ENCODE measurements around the gene ASMTL.
"Not testable (repeated sequence)": the region's sequence is repeated elsewhere in the genome, so short reads cannot be mapped to it uniquely, and the experiment has no call there.

ASMTL gene

DNA sequence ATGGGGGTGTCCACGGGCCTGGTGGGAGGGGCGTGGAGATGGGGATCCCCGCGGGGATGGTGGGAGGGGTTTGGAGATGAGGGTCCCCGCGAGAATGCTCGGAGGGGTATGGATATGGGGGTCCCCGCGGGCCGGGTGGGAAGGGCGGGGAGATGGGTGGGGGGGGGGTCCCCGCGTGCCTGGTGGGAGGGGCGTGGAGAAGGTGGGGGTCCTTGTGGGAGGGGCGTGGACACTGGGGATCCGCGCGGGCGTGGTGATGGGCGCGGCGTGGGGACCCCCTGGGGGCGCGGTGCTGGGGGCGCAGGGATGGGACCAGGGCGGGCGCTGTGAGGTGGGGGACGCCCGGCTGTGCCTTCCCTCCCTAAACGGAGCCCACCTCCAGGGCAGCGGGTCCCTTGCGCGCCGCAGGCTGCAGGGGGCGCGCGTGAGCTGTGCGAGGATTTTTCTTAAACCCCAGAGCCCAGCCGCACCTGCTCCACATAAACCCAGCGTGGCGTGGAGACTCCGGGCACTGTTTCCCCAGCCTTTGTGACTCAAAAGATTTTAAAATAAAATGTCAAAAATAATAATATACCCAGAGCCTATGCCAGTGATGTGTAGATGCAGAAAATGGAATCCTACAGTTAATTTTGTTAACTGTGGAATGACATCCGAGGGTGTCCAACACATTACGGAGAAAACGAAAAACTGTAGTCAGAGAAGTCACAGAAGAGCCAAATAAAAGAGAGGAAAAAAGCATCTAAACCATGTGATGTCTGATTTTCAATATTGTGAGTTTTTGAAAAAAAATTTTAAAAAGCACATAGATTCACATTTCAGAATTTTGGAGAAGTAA is 1.5 kb upstream of the ASMTL start:
- peak; percentile 76 to 88 for DNase-seq (ENCODE audit: low read depth in 2 of 2, low spot score in 1 of 2)

DNA sequence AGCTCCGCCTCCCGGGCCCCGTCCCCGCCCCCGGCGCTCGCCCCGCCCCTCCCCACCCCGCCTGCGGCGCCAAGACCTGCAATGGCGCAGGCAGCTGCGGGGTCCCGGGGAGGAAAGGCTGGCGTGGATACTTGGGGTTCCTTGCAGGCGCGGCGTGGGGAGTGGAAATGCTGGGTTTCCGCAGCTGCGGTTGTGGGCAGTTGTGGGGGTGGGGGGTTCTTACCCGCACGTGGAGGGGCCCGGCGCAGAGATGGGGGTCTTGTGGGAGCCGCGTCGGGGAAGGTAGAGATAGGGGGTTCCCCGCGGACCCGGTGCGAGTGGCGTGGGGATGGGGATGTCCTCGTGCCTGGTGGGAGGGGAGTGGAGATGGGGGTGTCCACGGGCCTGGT is 680 bp upstream of the ASMTL start:
- DNase-seq (ENCODE audit: low read depth in 2 of 2, low spot score in 1 of 2) = peak in 1 of 2 donors; percentile 74

GRCh38 chrX:1451661-1452515 is 821 bp downstream of the ASMTL start:
- DNase-seq (ENCODE audit: low read depth in 2 of 2, low spot score in 1 of 2) = no peak

DNA sequence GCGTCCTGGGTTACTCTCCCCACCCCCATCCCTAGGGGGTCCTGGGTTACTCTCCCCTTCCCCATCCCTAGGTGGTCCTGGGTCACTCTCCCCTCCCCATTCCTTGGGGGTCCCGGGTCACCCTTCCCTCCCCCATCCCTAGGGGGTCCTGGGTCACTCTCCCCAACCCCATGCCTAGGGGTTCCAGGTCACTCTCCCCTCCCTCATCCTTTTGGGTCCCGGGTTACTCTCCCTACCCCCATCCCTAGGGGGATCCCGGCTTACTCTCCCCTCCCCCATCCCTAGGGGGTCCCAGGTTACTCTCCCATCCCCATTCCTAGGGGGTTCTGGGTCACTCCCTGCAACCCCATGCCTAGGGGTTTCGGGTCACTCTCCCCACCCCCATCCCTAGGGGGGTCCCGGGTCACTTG is 1.5 kb downstream of the ASMTL start:
- DNase-seq (ENCODE audit: low read depth in 2 of 2, low spot score in 1 of 2) = no peak

DNA sequence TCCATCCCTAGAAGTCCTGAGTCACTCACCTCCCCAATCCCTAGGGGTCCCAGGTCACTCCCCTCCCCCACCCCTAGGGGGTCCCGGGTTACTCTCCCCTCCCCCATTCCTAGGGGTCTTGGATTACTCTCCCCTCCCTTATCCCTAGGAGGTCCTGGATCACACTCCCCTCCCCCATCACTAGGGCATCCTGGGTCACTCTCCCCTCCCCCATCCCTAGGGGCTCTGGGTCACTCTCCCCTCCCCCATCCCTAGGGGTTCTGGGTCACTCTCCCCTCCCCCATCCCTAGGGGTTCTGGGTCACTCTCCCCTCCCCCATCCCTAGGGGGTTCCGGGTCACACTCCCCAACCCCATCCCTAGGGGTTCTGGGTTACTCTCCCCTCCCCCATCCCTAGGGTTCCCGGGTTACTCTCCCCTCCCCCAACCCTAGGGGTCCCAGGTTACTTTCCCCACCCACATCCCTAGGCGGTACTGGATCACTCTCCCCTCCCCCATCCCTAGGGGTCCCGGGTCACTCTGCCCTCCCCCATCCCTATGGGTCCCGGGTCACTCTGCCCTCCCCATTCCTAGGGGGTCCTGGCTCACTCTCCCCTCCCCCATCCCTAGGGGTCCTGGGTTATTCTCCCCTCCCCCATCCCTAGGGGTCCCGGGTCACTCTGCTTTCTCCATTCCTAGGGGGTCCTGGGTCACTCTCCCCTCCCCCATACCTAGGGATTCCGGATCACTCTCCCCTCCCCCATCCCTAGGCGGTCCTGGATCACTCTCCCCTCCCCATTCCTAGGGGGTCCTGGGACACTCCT is 2.1 kb downstream of the ASMTL start:
- no peak for DNase-seq (ENCODE audit: low read depth in 2 of 2, low spot score in 1 of 2)

DNA sequence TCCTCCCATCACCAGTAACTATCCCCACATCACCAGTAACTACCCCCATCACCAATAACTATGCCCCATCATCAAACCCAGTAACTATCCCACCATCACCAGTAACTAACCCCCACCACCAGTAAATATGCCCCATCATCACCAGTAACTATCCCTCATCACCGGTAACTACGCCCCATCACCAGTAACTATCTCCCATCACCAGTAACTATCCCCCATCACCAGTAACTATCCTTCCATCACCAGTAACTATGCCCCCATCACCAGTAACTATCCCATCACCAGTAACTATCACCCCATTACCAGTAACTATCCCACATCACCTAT is 2.9 kb downstream of the ASMTL start:
- no peak for DNase-seq (ENCODE audit: low read depth in 2 of 2, low spot score in 1 of 2)

DNA sequence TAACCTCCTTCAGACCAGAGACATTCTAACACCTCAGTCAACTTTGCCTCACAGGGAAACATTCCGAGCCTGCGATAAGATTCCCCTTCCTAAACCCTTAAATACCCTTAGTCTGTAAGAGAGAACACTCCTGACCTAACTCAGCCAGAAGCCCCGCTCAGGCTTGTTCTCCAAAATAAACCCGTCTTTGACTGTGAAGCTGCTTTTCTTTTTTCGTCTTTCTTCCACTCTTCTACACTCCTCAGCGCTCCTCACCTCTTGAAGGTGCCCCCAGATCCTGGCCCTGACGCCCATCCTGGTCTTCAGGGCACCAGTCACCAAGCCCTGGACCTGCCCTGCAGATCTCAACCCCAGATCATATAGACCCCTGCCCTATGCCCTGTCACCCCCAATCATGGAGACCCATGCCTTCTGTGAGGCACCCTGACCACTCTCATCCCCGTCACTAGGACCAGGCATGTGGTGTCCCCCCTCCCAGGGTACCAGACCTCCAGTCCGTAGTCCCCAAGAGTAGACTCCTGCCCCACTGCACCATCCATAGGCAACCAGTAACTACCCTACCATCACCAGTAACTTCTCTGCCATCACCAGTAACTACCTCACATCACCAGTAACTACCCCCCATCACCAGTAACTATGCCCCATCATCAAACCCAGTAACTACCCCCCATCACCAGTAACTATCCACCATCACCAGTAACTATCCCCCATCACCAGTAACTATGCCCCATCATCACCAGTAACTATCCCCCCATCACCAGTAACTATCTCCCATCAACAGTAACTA is 3.5 kb downstream of the ASMTL start:
- DNase-seq (ENCODE audit: low read depth in 2 of 2, low spot score in 1 of 2) = no peak

GRCh38 chrX:1448573-1449001 is 4.1 kb downstream of the ASMTL start:
- not testable (repeated sequence) for DNase-seq (ENCODE audit: low read depth in 2 of 2, low spot score in 1 of 2)

- DNase-seq (ENCODE audit: low read depth in 2 of 2, low spot score in 1 of 2) = not testable (repeated sequence)
Measured at GRCh38 chrX:1447969-1448572, 4.6 kb downstream of the ASMTL start.

DNA sequence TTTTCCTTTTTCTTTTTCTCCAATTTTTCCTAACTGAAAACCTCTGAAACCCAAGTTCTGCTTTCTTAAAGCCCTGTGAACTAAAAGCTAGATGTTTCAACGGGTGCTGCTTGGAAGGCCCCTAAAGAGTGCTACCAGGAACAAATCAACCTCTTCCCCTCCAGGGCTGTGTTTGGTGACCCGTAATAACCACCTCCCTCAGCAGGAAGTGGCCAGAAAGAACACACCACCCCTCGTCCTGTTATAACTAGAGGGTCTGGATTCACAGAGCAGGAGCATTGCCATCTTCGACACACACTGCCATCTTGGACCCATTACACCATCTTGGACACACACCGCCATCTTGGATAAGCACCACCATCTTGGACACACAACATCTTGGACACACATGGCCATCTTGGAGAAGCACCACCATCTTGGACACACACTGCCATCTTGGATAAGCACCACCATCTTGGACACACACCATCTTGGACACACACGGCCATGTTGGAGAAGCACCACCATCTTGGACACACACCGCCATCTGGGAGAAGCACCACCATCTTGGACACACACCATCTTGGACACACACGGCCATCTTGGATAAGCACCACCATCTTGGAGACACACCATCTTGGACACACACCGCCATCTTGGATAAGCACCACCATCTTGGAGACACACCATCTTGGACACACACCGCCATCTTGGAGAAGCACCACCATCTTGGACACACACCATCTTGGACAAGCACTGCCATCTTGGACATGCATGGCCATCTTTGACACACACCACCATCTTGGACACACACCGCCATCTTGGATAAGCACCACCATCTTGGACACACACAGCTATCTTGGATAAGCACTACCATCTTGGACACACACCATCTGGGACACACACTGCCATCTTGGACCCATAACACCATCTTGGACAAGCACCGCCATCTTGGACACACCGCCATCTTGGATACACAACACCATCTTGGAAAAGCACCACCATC is 5.4 kb downstream of the ASMTL start:
- not testable (repeated sequence) for DNase-seq (ENCODE audit: low read depth in 2 of 2, low spot score in 1 of 2)

- DNase-seq (ENCODE audit: low read depth in 2 of 2, low spot score in 1 of 2) = no peak
Measured at GRCh38 chrX:1444561-1445500, 7.9 kb downstream of the ASMTL start.

GRCh38 chrX:1443496-1444075 is 9.1 kb downstream of the ASMTL start:
- no peak for DNase-seq (ENCODE audit: low read depth in 2 of 2, low spot score in 1 of 2)

- no peak for DNase-seq (ENCODE audit: low read depth in 2 of 2, low spot score in 1 of 2)
Measured at GRCh38 chrX:1442724-1443367, 9.9 kb downstream of the ASMTL start.

- no peak for DNase-seq (ENCODE audit: low read depth in 2 of 2, low spot score in 1 of 2)
Measured at GRCh38 chrX:1442016-1442665, 10.6 kb downstream of the ASMTL start.

DNA sequence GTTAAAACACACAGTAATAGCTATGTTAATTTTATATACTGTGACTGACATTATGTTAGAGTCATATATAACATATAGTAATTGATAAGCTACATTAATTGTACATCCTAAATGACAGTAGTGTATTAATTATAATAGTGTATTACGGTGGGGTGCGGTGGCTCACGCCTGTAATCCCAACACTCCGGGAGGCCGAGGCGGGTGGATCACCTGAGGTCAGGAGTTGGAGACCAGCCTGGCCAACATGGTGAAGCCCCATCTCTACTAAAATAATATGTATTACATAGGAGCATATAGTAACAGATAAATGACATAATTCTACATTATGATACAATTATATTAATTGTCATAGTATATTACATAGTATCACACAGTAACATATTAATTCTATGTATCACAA is 12.2 kb downstream of the ASMTL start:
- DNase-seq (ENCODE audit: low read depth in 2 of 2, low spot score in 1 of 2) = no peak

DNA sequence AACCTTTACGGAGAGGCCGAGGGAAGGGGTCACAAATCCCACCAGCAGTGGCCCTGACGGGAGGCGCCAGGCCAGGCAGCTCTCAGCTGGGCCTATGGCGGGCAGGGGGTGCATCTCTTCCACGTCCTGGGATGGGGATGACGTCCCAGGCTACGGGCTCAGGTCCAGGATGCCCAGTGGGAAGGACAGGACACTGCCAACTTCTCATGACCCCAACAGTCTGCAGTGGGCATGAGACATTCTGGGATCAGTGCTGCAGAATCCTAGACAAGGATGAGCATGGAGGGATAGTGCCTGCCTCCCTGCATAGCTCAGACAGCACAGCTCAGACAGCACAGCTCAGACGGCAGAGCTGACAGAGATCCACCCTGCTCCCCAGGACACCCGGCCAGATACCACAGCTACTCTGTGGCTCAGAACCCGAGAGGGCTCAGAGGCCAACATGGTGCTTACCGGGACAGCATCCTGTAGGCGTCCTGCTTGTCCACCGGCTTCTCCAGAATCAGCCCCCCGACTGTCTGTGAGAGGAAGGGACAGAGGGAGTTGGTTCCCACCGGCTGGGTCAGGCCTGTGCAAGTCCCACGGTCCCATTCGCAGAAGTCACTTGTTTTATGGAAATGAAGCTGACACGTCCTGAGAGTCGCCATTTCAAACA is 17.3 kb downstream of the ASMTL start:
- no peak for DNase-seq (ENCODE audit: low read depth in 2 of 2, low spot score in 1 of 2)

Data from stimulated activated CD8-positive, alpha-beta memory T cell treated with anti-CD3 and anti-CD28 coated beads, Interleukin-4, amount 100 ng/mL, for 4 hours (primary cell).